ENCODE results near the gene XAGE3. TPM values are rescaled to one million over a fixed set of nuclear protein-coding genes. Genes with fewer than 3 reads are reported as not detected.

XAGE3 gene
- total RNA-seq, 1 donor from 2014 or later: not detected

DNA sequence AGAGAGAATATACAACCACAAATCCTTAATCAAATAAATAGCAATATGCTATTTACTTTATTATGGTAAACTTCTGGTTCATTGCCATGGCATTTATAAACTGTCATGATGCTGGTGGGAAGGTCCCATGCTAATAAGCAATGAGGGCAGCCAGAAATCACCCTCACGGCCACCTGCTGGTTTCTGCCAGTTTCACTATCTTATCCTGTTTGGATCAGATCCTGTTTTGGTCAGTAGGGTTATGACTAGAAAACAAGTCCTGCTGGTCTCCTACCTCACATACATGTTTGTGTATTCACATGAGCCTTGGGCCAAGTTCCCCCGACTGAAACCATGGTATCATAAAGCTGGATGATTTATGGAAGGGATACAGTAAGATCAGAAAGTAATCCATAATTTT lies 28.7 kb downstream of the XAGE3 start:
- peaks cover 5% of the 10 kb centered on the region for H3K9me3 Mint-ChIP-seq
- H3K36me3 Mint-ChIP-seq: no peaks in the 10 kb centered on the region
- DNase-seq (ENCODE audit: low spot score in 2 of 2, unreplicated experiment in 2 of 2): no peak
- H3K27me3 Mint-ChIP-seq (ENCODE audit: low read depth): peaks cover 13% of the 10 kb centered on the region
- TF ChIP-seq, protein P1, sequence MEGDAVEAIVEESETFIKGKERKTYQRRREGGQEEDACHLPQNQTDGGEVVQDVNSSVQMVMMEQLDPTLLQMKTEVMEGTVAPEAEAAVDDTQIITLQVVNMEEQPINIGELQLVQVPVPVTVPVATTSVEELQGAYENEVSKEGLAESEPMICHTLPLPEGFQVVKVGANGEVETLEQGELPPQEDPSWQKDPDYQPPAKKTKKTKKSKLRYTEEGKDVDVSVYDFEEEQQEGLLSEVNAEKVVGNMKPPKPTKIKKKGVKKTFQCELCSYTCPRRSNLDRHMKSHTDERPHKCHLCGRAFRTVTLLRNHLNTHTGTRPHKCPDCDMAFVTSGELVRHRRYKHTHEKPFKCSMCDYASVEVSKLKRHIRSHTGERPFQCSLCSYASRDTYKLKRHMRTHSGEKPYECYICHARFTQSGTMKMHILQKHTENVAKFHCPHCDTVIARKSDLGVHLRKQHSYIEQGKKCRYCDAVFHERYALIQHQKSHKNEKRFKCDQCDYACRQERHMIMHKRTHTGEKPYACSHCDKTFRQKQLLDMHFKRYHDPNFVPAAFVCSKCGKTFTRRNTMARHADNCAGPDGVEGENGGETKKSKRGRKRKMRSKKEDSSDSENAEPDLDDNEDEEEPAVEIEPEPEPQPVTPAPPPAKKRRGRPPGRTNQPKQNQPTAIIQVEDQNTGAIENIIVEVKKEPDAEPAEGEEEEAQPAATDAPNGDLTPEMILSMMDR (IDR thresholded peaks at IDR 0.05; ENCODE audit: unreplicated experiment): no peak
- no peak overlapping the region for H3K27ac Mint-ChIP-seq
- no peaks in the 10 kb centered on the region for H3K4me1 Mint-ChIP-seq
- no peak overlapping the region for H3K4me3 Mint-ChIP-seq

GRCh38 chrX:52830551-52830950 lies 37.3 kb downstream of the XAGE3 start:
- TF ChIP-seq, protein P1 (IDR thresholded peaks at IDR 0.05; ENCODE audit: unreplicated experiment): no peak
- Mint-ChIP-seq H3K27ac (no peak overlapping the region), H3K4me1 (no peaks in the 10 kb centered on the region), H3K4me3 (no peak overlapping the region), H3K36me3 (no peaks in the 10 kb centered on the region), H3K9me3 (peaks cover 36% of the 10 kb centered on the region), H3K27me3 (ENCODE audit: low read depth) (no peaks in the 10 kb centered on the region)
- DNase-seq (ENCODE audit: low spot score in 2 of 2, unreplicated experiment in 2 of 2): no peak

GRCh38 chrX:52824608-52825007 lies 43.3 kb downstream of the XAGE3 start:
- Mint-ChIP-seq H3K27ac (no peak overlapping the region), H3K9me3 (peaks cover 23% of the 10 kb centered on the region), H3K4me3 (no peak overlapping the region), H3K4me1 (no peaks in the 10 kb centered on the region), H3K27me3 (ENCODE audit: low read depth) (no peaks in the 10 kb centered on the region), H3K36me3 (no peaks in the 10 kb centered on the region)
- no peak for DNase-seq (ENCODE audit: low spot score in 2 of 2, unreplicated experiment in 2 of 2)
- TF ChIP-seq, protein P1 (IDR thresholded peaks at IDR 0.05; ENCODE audit: unreplicated experiment): no peak

DNA sequence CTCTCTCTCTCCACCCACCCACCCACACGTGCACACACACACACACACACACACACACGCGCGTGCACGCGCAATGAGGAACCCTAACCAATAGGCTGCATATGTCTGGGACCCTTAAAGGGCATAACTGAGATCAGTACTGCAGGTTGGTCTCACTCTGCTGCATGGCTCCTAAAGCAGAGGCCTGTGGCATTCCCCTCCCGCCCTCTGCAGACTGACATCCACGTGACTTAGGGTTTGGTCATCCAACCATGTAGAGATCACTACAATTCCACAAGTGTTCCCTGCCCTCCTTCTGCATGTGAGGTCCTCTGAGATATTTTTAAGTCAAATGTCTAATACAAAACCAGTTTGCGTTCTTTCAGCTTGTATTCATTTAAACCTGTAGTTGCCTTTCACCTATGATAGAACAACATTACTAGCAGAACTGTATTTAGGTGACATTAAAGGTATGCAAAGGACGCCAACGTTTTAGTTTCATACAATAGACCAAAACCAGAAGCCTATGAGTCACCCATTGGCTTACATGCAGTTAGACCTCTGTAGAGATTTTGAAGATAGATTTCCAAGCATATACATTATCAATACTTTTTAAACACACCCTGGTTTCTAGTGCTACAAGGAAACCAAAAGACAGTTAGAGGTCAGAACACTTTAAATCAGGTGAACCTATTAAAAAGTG lies 46.7 kb downstream of the XAGE3 start:
- Mint-ChIP-seq H3K27ac (no peak overlapping the region), H3K36me3 (no peaks in the 10 kb centered on the region), H3K4me3 (no peak overlapping the region), H3K4me1 (no peaks in the 10 kb centered on the region), H3K27me3 (ENCODE audit: low read depth) (peaks cover 12% of the 10 kb centered on the region), H3K9me3 (peaks cover 12% of the 10 kb centered on the region)
- no peak for DNase-seq (ENCODE audit: low spot score in 2 of 2, unreplicated experiment in 2 of 2)
- TF ChIP-seq, protein P1 (IDR thresholded peaks at IDR 0.05; ENCODE audit: unreplicated experiment): no peak

DNA sequence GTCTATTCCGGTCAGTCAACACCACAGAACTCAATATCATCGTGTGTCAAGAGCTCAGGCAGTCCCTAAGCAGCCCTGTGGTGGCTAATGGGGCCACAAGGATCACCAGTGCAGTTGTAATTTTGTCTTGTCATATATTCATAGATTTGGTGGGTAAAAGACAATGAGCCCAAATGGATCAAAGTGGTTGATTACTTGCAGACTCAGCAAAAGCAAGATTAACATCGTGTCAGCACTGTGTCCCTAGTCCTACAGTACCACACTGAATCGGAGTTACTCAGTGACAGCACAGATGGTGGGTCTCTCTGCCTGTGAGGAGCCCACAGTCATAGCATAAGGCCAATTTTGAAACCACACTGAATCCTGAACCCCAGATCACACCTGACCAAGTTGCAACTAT lies 48.1 kb downstream of the XAGE3 start:
- no peak overlapping the region for H3K4me3 Mint-ChIP-seq
- H3K4me1 Mint-ChIP-seq: no peaks in the 10 kb centered on the region
- TF ChIP-seq, protein P1 (IDR thresholded peaks at IDR 0.05; ENCODE audit: unreplicated experiment): no peak
- DNase-seq (ENCODE audit: low spot score in 2 of 2, unreplicated experiment in 2 of 2): no peak
- H3K9me3 Mint-ChIP-seq: peaks cover 12% of the 10 kb centered on the region
- H3K27ac Mint-ChIP-seq: no peak overlapping the region
- peaks cover 13% of the 10 kb centered on the region for H3K27me3 Mint-ChIP-seq (ENCODE audit: low read depth)
- H3K36me3 Mint-ChIP-seq: no peaks in the 10 kb centered on the region

Other genes starting within 250 kb of the XAGE3 start
- gene SSX7, start 213.2 kb downstream of the XAGE3 start, total RNA-seq: not detected in 3 replicates
- not detected in 3 replicates for gene SSX2, start 160.9 kb downstream of the XAGE3 start, total RNA-seq
- gene SSX2B, start 116.8 kb downstream of the XAGE3 start, total RNA-seq: not detected in 3 replicates
- gene SPANXN5, start 70.7 kb downstream of the XAGE3 start, total RNA-seq: not detected in 3 replicates
- gene XAGE5, start 56.8 kb downstream of the XAGE3 start, total RNA-seq: not detected in 3 replicates
- gene FAM156B, start 29.2 kb upstream of the XAGE3 start, total RNA-seq: 18.5 to 29.1 TPM (median 23.3 TPM) in 3 replicates
- gene FAM156A, start 90.4 kb upstream of the XAGE3 start, total RNA-seq: 30.1 to 38.0 TPM (median 34.3 TPM) in 3 replicates
- 27.2 to 29.0 TPM (median 28.5 TPM) in 3 replicates for gene GPR173, start 180.7 kb upstream of the XAGE3 start, total RNA-seq
- gene TSPYL2, start 214.3 kb upstream of the XAGE3 start, total RNA-seq: 99.0 to 103 TPM (median 102 TPM) in 3 replicates
- gene KANTR, start 226.1 kb upstream of the XAGE3 start, total RNA-seq: 26.2 to 31.5 TPM (median 29.0 TPM) in 3 replicates

Measured in mesothelial cell of epicardium (in vitro differentiated cells).